ENCODE results near the gene ARHGAP30.
A peak's percentile ranks its signal among the peaks of the same experiment; 100 is the strongest.

The ARHGAP30 gene

DNA sequence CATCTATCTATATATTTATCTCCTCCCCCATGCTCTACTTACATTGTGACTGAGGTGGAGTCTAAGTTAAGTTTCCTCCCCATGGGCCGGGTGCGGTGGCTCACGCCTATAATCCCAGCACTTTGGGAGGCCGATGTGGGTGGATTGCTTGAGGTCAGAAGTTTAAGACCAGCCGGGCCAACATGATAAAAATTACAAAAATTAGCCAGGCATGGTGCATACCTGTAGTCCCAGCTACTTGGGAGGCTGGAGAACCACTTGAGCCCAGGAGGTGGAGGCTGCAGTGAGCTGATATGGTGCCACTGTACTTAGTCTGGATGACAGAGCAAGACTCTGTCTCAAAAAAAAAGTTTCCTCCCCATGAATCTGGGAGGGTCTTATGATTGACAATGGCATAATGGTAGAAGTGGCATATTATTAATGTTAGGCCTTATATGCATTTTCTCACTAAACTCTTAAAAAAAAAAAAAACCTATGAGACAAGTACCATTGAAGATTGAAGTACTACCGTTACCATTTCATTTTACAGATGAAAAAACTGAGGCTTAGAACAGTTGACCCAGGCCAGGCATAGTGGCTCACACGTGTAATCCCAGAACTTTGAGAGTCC is 60.0 kb downstream of the ARHGAP30 start:
- no peak for DNase-seq

DNA sequence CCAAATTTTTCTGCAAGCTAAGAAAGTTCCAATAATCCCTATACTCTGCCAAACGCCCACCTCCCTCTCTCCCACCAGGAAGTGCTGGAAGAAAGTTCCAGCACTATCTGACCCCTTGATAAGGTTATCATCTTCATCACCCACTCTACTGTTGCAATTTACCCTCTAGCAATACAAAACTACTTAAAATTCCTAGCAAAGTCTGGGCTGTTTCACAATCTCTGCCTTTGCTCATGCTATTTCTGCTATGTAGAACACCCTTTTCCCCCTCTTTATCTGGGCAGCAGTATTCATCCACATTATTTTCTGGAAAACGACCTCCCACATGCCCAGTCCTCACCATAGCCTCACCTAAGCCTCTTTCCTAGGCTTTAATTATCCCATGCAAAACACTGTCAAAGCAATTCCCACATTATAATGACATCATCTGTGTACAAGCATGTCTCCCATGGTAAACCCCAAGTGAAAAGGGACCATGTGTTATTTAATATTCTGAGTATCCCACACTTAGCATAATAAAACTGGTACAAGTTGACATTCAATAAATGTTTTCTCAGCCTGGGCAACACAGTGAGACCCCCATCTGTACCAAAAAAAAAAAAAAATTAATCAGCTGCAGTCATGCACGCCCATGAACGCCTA is 60.7 kb downstream of the ARHGAP30 start:
- no peak for DNase-seq

DNA sequence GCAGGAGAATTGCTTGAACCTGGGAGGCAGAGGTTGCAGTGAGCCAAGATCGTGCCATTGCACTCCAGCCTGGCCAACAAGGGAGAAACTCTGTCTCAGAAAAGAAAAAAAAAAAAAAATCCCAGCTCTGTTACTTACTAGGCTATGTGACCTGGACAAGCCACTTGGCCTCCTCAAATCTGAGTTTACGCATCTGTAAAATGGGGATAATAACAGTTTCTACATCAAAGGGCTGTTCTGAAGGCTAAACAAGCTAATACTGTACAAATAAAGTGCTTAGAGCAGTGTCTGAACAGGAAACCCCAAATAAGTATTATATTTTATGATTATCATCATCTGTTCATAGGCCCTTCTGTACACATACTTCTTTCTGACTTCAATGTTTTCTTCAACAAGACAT is 62.3 kb downstream of the ARHGAP30 start:
- DNase-seq = no peak

DNA sequence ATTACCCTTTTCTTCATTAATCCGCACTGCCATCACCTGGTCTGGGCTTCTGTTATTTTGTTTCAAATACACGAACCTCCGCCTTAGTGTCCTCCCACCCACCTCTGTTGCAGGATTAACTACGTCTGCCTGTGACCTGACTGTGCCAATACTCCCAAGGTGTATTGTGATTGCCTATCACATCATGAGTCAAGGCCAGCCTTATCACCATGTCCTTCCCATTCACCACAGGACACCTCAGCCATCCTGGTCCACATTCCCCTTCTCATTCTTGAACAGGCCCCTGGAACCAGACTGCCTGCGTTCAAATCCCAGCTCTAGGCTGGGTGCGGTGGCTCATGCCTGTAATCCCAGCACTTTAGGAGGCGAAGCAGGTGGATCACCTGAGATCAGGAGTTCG is 63.1 kb downstream of the ARHGAP30 start:
- no peak for DNase-seq

DNA sequence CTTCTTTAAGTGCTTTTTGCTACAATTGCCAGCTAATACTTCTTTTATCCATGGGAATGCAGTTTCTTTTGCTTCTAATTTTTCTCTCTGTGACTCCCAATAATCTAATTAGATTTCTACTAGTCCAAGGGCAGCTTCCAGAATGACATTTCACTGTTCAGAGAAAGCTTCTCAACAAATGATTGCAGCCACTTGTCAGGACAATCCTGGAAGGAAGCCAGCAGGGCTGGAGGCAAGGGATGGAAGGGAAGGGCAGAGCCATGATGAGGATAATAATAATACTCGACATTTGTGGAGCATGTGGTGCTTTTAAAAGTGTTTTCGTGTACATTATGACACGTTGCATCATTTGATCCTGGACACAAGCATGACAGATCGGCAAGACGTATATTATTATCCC is 68.2 kb downstream of the ARHGAP30 start:
- no peak for DNase-seq

DNA sequence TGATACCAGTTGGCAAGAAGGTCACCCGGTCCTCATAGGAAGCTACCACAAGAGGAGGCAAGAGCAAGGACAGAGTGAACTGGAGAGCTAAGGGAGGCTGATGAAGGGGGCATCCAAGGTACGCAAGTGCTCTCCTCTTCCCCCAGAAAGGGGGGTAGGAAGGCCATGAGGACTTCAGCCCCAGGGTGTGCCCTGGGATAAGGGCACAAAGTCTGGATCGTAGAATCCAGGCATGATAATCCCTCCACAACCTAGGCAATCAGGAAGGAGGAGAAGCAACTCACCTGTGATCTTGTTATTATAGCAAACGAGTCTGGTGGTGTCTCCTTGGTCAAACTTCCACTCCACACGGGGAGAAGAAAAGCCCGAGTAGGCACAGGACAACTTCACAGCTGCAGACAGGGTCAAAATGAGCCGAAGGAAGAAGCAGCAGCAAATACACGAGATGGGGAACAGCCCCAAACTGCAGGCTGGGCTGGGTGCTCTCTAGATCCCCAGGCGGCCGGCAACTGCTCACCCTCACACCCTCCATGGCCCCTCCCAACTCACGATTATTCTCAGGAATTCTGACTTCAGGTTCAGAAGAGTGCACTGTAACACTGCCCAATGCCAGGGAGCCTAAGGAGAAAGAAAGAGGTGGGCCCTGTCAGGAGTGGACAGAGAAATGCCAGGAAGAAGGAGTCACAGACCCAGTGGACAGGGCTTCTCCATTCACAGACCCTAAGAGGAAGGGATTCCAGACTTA is 68.8 kb downstream of the ARHGAP30 start:
- DNase-seq = no peak

DNA sequence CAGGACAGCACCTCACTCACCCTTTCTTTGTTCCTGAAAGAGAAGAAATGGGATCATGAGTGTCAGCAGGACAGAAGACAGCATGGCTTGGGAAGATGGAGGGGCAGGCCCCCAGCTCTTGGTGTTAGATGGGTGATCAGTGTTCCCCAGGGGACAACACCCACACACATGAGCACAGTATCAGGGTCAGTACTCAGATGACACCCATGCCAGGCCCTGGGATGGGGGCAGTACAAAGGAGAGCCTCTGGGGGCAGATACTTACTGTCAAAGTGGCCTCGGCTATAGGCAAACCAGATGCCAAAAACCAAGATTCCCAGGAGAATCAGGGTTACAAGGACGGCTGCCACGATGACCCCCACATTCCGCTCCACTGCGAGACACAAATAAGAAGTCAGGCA is 70.3 kb downstream of the ARHGAP30 start:
- no peak for DNase-seq

DNA sequence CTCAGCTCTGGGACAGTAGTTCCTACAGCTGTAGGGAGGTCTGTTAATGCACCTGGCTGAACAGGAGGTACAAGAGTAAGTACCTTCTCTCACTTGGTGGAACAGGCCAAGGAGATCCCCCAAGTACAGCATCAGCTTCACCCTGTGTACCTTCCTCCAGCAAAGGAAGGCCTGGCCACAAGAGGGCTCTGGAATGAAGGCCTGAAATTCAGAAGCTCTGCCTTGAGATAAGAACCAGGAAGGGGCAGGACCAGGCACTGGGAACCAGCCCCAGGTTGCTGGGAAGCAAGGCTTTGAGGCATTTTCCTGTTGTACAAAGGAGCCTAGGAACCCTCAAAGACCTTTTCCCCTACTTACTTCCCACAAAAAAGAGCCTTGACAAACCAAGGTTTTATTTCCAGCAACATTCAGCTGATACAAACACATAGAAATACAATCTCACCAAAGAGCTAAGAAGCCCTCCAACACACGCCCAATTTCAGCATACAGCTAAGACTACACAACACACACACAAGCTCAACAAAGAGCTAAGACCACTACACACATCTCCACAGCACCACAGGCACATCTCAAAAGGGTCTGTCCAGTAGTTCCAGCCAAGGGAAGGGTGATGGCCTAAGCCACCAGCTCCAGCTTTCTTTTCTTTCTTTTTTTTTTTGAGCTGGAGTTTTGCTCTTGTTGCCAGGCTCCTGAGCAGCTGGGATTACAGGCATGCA is 72.2 kb downstream of the ARHGAP30 start:
- DNase-seq = peak; percentile 27 to 55
